IPS-NIHi11 (cell line): ENCODE measurements around the gene ATAD3B.
"Not testable (repeated sequence)": the region's sequence is repeated elsewhere in the genome, so short reads cannot be mapped to it uniquely, and the experiment has no call there.

Experiments used
- DNase-seq: peaks from one replicate; pipeline ENCODE4 v3.0.0; 2012; ENCODE audit warnings: mixed read lengths, low spot score

Gene ATAD3B

GRCh38 chr1:1479547-1480487, 8.3 kb downstream of the ATAD3B start:
- DNase-seq = peak; percentile 16

DNA sequence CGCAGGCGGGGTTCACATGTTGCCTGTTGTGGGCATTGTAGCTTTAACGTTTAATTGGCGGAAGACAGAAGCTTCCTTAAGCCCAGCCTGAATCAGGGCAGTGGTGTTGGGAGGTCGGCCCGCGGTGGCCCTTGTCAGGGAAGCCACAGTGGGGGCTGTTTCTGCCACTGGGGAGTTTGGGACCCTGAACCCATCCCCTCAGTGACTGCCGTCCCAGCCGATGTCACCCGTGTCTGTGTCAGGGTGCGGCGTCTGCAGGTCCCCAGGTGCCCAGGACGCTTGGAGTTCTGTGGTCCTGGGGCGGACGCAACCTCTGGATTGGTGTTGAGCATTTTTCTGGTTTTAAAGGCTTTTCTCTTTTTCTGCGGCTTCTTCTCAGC, 8.9 kb downstream of the ATAD3B start:
- peak; percentile 1 for DNase-seq

DNA sequence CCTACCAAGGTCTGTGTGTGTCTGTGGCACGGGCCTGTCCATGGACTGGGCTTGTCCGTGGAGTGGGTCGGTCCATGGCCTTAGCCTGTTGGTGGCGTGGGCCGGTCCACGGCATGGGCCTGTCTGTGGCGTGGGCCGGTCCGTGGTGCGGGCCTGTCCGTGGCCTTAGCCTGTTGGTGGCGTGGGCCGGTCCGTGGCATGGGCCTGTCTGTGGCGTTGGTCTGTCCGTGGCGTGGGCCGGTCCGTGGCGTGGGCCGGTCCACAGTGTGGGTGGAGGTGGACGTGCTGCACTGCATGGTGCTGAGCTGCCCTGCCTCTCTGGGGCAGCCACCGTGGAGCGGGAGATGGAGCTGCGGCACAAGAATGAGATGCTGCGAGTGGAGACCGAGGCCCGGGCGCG, 10.2 kb downstream of the ATAD3B start:
- DNase-seq = peak; percentile 12

- DNase-seq = no peak
These were observed 11.3 kb downstream of the ATAD3B start for GRCh38 chr1:1482856-1483255.

- peak; percentile 2 for DNase-seq
These were observed 12.1 kb downstream of the ATAD3B start for GRCh38 chr1:1483714-1484113.

- peak; percentile 1 for DNase-seq
These were observed 13.6 kb downstream of the ATAD3B start for GRCh38 chr1:1484976-1485750.

- peak; percentile 8 for DNase-seq
These were observed 14.3 kb downstream of the ATAD3B start for GRCh38 chr1:1485755-1486317.

- peak; percentile 1 for DNase-seq
These were observed 16.1 kb downstream of the ATAD3B start for GRCh38 chr1:1487701-1488100.

DNA sequence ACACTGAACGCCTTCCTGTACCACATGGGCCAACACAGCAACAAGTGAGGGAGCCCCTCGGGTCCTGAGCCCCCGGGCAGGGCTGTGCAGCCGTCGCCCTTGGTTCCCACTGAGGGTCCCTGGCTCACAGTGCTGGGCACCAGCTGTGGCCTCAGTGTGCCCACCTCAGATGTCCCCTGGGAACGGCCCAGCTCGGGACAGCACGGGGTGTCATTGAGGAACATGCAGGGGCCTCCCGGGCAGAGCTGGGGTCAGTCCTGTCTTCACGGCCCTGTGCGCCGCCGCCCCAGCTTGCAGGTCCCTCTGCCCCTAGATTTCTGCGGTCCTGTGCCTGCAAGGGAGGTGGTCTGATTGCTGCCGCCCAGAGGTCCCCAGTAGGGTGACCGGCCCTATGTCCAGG, 17.7 kb downstream of the ATAD3B start:
- peak; percentile 1 for DNase-seq

DNA sequence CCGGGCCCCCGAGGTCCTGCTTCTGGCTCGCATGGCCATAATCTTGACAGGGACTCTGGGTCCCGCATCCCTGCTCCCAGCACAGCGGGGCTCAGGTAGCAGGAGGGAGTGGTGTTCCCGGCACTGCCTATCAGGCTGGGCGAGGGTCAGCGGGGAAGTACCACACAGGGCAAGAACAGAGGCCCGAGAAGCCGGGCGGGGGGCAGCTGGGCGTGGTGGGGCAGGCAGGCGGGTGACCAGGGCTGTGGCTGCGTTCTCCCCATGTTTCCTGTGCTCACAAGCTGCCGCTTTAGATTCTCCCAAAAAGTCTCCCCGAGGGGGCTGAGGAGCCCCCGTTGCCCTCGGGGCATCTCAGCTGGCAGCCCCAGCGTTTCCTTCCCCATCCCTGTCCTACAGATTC, 18.3 kb downstream of the ATAD3B start:
- DNase-seq = no peak

DNA sequence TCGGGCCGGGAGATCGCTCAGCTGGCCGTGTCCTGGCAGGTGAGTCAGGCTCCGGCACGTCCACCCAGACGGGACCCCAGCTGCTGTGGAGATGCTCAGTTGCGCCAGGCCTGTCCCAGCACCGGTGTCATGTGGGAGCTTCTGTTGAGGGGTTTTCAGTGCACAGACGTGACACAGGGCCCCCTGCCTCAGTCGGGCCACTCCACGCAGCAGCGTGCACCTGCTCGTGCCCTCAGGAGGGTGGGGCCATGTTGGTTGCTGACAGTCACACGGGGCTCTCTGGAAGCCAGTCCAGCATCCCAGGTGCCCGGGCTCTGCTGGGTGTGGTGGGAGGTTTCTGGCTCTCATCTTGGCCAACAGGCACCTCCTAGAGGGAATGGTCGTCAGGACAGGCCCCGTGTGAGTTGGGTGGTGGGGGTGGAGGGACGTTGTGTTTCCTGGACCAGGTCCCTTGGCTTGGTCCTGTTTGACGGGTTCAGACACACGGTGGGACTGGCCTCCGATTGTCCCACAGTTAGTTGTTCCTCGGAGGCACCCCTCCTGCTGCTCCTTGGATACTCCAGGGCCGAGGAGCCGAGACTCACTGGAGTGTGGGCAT, 19.2 kb downstream of the ATAD3B start:
- peak; percentile 4 for DNase-seq

DNA sequence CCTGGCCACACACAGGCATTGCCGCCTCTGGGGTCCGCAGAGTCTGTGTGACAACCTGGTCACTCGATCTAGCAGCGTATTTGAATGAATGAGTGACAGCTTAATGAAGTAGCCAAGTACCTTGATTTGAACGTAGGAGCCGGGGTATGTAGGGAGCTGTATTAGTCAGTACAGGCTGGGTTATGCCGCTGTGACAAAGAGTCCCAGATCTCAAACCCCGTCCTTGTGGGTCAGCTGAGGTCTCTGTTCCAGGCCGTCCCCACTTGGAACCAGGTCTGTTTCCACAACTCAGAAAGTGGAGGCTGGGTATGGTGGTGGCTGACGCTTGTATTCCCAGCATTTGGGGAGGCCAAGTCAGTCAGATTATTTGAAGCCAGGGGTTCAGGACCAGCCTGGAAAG, 20.0 kb downstream of the ATAD3B start:
- DNase-seq = peak; percentile 1

DNA sequence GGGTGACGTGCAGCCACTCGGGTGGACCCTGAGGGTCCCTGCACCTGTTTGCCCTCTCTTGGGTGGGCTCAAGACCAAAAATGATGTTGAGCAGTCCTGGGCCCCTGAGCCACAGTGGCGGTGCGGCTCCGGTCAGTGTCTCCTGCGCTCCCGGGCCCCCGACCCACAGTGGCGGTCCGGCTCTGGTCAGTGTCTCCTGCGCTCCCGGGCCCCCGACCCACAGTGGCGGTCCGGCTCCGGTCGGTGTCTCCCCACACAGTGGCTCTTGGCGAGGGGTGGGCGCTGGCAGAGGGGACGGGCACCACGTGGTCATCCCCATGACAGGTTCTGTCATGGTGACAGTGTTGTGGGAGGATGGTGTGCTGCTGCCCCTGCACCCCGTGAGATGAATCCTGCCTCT, 22.7 kb downstream of the ATAD3B start:
- not testable (repeated sequence) for DNase-seq

DNA sequence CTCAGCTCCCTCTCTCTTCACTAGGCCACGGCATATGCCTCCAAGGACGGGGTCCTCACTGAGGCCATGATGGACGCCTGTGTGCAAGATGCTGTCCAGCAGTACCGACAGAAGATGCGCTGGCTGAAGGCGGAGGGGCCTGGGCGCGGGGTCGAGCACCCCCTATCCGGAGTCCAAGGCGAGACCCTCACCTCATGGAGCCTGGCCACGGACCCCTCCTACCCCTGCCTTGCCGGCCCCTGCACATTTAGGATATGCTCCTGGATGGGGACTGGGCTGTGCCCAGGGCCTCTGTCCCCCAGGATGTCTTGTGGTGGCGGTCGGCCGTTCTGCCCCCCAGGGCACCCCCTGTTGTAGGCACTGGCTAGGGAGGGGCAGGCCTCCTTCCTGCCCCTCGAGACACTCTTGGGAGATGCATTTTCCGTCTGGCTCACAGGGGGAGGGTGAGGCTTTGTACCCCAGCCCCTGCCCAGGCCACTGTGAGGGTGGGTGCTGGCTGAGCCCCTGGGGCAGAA, 24.0 kb downstream of the ATAD3B start:
- DNase-seq = peak; percentile 18

GRCh38 chr1:1504777-1505365, 33.3 kb downstream of the ATAD3B start:
- peak; percentile 46 for DNase-seq

DNA sequence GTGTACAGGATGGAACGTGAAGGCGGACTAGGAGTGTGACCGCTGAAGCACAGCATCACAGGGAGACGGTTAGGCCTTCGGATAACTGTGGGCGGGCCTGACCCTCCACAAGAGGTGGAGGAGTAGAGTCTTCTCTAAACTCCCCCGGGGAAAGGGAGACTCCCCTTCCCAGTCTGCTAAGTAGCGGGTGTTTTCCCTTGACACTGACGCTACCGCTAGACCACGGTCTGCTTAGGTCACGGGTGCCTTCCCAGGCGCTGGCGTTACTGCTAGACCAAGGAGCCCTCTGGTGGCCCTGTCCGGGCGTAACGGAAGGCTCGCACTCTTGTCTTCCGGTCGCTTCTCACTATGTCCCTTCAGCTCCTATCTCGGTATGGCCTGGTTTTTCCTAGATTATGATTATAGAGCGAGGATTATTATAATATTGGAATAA, 33.8 kb downstream of the ATAD3B start:
- not testable (repeated sequence) for DNase-seq

DNA sequence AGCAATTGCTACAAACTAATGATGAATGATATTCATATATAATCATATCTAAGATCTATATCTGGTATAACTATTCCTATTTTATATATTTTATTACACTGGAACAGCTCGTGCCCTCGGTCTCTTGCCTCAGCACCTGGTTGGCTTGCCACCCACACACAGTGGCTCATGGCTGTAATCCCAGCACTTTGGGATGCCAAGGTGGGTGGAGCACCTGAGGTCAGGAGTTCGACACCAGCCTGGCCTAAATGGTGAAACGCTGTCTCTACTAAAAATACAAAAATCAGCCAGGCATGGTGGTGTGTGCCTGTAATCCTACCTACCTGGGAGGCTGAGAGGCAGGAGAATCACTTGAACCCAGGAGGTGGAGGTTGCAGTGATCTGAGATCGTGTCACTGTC, 34.2 kb downstream of the ATAD3B start:
- DNase-seq = not testable (repeated sequence)

DNA sequence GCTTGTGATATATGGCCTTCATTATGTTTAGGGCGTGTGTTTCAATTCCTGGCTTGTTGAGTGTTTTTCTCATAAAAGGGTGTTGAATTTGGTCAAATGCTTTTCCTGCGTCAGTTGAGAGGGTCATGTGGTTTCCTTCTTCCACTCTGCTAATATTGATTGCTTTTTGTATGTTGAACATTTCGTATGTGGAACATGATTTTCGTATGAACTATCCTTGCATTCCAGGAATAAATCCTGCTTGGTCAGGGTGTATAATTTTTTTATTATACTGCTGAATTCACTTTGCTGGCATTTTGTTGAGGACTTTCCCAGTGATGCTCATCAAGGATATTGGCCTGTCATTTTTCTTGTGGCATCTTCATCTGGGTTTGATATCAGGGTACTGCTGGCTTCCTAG, 35.7 kb downstream of the ATAD3B start:
- DNase-seq = no peak

- DNase-seq = not testable (repeated sequence)
These were observed 37.4 kb downstream of the ATAD3B start for GRCh38 chr1:1508775-1509464.

DNA sequence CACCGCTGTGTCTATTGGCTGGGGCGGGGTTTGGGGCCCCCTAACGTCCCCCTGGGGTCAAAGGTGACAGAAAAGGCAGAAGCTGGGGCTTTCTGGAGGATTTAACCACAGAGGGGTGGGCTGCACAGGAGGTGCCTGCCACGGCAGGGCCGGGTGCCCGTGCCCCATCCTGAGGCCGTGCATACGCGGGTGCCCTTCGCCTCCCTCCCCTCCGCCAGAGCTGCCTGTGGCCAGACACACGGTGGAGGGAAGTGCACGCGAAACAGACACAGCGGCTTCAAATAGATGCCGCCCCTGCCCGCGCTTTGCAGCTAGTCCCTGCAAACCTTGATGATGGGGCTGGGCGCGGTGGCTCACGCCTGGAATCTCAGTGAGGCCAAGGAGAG, 37.9 kb downstream of the ATAD3B start:
- not testable (repeated sequence) for DNase-seq

DNA sequence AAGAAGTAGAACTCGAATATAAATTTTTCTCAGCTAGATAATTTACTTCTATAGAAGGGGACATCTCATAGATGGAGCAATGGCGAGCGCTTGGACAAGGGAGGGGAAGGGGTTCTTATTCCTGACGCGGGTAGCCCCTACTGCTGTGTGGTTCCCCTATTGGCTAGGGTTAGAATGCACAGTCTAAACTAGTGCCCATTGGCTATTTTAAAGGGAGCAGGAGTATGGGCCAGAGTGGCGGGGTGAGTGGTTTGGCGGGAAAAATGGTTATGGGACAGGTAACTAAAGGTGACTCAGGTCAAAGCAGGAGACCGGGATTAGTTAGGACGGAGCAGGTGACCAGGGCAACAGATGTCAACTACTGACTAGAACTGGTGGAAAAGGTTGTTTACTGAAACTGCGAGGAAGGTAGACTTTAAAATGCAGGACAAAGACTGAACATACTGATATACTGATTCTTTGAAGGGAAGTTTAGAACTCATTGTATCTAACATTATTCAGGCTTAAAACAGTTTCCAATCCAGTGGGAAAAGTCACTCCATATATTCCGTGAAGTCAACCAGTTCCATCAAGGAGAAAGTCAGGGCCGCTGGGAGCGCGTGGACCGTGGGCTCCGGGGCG, 39.5 kb downstream of the ATAD3B start:
- DNase-seq = peak; percentile 17
